Erythroblast (primary cell): ENCODE data around the gene NLRC4.

ENCODE experiments used
- GATA1 ChIP-seq: IDR thresholded peaks from 2 replicates; pipeline ENCODE4 v1.6.1; 2011; ENCODE audit warnings: low read depth, mild to moderate bottlenecking, control low read depth, low read length, moderate library complexity
- POLR2A ChIP-seq: IDR thresholded peaks from 2 replicates; pipeline ENCODE4 v1.6.1; 2011; ENCODE audit warnings: mild to moderate bottlenecking, low read length

- TF ChIP-seq POLR2A (no peak), GATA1 (no peak)
Observed at GRCh38 chr2:32212295-32212694, 52.4 kb downstream of the NLRC4 start.
